CD4-positive, alpha-beta T cell treated with Interleukin-6 at 100 ng/mL for 8 hours (primary cell): Measurements from ENCODE around the gene CACNA2D2.

ENCODE experiments used
- DNase-seq: peaks from one replicate; pipeline ENCODE4 v3.0.0-alpha.2; 2020; ENCODE audit warnings: mixed read lengths, low spot score

CACNA2D2 gene

DNA sequence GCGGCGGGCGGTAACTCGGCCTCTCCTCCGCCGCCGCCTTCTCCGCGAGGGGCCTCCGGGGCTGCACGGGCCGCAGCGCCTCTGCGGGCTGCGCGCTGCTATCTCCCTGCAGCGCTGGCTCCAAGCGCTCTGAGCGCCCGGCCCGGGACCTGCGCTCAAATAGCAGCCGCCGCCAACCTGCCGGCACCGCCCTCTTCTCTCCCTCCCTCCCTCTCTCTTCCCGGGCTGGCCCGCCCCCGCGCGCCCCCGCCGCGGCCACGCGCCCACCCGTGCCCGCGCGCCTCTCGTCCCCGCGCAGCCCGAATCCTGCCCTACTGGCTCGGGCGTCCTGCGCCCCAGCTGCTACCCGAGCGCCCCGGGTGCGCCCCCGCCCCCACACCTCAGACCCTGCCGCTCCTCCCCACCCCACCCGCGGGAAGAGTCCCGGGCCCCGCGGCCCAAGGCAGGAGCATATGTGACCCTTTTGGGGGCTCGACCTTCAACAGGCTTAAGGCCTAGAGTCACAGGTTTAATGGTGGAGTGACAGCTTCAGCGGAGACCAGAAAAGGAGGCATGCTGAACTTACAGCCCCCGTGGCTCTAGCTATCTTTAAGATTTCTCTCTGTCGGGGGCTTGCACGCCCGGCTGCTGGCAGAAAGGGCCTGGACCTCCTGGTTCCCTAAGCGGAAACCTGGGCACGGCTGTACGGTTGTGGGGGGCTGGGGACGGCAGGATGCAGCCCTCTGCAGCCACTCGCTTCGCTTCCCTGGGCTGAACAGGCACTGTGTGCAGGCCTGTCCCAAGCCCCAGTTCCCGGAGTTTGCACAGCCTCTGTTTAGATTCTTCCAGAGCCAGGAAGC, at the start of gene CACNA2D2:
Gene CACNA2D2, minus strand, starts transcription at position 131 of the 839 bp plus-strand sequence. CDS start 211 bp downstream, outside the sequence.
- DNase-seq = peak; percentile 53

DNA sequence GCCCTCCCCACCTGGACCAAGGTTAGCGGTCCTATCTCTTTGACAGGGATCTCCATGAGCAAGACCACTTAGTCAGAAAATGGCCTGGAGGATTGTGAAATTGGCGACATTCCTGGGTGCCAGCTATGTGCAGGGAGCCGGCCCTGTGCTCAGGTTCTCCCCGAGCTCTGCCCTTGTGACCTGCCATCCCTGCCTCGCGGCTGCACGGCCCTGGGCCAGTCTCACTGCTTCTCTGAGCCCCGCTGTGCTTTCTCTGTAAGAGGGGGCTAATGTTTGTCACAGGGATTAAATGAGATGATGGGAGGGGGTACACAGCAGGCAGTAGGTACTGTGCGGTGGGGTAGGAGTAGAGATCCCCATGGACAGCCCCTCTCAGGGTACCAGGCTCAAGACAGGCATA, 49.2 kb upstream of the CACNA2D2 start:
- no peak for DNase-seq

DNA sequence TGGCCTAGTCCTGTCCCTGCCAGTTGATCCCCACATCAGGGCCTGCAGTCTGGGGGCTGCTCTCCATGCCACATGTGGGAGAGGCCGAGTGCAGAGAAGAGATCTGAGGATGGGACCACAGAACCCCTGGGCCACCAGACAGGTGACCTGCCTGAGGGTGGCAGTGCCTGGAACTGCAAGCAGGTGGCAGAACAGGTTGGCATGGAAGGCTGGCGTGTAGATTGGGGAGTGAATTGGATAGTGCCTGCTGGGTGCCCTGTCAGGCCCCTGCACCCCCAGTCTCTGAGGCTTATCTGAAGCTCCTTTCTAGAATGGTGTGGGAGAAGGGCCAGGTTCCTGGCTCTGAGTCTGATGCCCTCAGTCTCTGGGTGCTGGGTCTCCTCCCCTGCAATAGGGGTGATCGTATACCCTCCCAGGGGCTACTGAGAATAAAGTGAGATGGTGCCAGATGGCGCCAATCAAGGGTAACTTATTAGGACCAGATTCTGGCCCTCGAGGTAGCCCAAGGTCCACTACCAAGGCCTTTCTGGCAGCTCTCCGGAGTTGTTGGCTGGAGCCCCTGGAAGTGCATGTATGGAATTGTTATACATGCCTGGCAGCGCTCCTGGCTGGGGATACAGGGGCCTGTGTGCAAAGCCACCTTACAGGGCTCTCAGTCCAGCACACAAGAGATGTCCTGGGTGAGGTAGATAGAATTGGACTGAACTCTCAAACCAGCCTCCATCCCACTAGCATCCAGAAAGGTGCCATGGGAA, 48.4 kb upstream of the CACNA2D2 start:
- no peak for DNase-seq

DNA sequence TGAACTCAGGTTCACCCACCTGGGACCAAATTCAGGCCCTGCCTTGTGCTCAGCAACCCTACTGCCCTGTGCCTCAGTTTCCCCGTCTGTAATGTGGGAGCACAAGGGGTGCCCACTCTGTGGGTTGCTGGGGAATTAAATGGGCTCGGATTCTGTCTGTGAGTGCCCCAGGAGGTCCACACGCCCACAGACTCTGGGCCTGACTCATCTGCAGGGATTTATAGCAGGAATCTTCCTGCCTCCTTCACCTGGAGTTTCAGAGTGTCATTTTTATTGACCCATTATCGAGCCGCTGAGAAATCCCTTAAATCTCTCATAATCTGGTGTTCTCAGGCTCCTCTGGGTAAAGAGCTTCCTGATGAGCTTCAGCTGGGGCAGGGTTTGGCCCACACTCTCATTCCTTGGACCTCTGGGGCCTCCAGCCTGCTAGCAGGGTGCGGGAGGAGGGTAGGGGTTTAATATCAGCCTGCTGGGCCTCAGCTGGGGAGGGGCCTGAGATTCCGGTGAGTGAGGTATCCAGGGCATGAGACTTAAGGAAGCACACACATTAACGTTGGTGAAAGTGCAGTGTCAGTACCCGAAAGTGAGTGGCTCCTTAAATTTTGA, 47.7 kb upstream of the CACNA2D2 start:
- no peak for DNase-seq

DNA sequence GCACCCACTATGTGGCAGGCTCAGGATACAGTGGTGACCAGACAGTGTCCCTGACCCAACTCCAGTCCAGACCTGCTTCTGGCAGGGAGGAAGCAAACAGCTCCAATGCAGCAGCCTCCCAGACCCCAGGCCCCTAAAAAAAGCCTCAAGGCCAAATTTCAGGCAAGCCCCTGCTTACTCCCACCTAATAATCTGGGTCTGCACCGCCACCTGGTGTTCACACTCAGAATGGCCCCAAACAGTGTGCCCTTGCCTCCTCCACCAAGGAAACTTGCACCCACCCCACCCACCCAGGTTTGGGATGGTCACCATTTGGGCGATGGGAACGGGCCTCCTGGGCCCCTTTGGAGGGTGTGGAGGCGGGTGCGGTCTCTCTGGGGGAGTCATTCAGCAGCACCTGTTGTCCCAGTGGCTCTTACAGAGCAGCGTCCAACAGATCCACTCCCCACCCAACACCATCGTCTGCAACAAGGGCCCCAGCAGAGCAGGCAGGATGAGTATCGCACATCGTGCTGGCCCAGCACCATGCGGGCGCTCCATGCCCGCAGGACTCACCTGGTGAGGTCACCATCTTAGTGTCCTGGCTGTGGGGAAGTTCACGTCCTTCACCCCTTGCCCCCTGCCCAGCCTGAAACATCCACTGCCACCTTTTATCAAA, 46.8 kb upstream of the CACNA2D2 start:
- peak; percentile 37 for DNase-seq

DNA sequence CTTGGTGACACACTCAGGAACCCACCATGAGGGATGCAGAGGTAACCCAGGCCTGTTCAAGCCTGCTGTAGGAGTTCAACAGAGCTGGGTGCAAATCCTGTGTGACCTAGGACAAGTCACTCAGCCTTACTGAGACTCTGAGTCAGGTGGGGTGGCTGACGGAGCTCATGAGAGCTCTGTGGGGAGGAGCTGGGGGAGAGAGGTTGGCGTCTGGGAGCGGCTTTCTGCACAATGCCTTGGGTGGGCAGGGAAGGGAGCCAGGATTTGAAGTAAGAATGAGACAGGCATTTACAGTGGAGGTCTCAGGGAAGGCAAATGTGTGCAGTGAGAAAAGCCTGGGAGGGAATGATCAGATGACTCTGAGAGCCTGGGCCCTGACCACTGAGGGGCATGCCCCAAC, 45.8 kb upstream of the CACNA2D2 start:
- DNase-seq = no peak

DNA sequence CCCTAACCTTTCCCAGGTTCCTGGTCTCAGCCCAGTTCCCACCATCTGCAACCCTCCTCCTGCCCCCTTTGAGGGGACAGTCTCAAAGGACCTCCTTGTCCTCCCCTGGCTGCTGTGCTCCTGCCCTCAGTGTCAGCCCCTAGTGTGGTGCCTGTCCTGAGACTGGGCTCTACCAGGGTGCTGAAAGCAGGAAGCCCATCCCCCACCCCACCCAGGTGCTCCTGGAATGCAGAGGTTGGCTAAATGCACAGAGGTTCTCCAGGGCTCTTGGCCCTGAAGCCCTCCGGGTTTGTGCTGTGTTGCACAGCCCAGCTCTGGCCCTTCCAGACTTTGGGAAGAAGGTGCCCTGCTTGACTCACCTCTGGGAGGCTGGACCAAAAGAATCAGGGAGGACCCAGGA, 42.3 kb upstream of the CACNA2D2 start:
- no peak for DNase-seq

DNA sequence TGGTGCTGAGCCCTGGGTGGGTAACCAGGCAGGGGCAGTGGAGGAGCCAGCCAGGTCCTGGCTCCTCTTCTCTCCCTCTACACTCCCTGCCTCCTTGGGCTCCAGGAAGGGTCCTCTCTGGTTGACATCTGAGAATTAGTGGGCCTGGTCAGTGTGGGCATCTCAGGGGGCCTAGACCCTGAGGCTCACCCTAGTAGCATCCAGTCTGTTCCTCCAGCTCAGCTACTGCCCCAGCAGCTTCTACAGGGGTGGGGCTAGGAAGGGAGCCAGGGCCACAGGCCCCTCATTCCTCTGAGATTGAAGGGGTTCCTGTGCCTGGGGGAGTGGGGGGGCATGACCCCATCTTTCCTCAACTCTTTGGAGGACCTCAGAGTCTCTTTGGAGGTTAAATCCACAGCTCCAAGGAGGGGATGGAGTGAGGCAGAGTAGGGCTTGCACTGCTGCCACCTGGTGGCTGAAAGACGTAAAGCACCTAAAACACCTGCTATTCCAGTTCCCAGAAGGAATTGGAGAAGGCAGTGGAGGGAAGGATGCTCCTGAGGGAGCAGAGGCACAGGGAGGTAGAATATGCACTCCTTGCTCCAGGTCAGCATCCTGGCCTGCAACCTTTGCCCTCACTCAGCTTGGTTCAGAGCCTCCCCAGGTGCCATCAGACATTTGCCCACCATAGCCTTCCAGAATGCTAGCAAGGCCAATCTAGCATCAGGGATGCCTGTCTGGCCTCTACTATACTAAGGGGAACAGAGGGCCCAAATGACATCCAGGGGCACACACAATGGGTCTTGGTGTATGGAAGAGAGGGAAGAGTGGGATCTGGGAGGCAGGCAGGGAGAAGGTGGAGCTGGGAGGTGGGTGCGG, 39.0 kb upstream of the CACNA2D2 start:
- peak; percentile 45 for DNase-seq

DNA sequence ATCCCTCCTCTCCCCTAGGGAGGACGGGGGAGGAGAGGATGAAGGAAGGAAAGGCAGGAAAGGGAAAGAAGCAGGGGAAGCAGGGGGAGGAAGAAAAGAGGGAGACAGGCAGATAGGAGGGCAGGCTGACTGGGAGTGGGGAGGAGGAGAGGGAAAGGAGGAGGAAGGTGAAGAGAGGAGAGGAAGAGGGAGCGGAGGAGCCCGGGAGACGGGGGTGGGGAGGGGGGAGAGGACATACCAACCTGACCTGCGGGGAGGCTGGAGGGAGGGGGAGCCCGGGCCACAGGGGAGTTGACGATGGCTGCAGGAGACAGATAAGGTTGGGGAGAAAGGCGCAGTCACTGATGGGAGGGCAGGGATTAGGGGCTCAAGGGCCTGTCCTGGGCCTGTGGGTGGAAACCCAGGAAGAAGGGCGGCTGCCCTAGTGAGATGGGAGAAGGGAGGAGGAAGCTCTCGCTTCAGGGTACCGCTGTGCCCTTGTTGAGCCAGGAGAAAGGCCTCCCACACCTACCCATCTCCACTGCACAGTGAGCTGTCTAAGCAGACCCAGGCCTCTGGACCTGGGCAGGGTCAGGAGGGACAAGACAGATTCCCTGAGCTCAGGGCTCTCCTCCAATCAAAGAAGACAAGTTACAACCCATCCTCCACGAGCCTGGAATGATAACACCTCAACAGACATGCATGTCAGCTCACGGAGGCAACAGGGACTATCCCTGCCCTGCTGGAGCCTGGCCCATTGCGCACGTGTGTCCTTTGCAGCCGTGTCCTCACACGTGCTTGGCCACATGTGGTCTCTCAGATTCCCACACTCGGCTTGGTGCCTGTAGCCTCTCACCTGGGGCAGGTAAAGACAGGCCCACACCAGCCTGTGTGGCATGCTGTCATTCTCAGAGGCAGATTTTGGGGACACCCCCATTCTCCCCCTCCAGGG, 36.2 kb upstream of the CACNA2D2 start:
- no peak for DNase-seq

DNA sequence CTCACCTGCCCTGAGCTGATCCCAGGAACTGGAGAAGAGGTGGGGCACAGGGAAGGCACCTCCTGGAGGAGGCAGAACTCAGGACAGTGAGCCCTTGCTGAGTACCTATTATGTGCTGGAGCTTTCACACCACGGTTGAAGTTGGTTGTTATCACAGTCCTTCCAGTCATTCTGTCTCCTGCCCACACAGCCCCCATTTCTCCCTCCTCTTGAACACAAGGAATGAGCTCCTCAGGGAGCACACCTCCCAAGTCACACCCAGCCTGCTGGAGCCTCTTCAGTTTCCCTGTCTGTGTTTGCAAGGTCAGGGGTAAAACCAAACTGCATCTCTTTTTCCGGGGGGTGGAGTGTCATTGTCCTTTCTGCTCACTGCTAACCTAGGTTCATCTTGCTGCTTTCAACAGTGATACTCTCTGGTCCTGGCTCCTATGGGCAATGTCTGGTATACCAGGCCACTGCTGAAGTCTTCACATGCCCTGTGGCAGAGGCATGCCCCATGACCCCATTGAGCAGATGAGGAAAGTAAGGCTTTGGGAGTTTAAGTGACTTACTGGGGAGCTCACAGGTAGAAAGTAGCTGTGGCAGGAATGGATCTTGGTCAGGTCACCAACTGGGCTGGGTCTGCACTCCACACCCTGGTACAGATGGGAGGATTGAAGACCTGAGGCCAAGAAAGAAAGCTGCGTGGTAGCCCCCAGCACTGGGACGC, 34.1 kb upstream of the CACNA2D2 start:
- DNase-seq = no peak

DNA sequence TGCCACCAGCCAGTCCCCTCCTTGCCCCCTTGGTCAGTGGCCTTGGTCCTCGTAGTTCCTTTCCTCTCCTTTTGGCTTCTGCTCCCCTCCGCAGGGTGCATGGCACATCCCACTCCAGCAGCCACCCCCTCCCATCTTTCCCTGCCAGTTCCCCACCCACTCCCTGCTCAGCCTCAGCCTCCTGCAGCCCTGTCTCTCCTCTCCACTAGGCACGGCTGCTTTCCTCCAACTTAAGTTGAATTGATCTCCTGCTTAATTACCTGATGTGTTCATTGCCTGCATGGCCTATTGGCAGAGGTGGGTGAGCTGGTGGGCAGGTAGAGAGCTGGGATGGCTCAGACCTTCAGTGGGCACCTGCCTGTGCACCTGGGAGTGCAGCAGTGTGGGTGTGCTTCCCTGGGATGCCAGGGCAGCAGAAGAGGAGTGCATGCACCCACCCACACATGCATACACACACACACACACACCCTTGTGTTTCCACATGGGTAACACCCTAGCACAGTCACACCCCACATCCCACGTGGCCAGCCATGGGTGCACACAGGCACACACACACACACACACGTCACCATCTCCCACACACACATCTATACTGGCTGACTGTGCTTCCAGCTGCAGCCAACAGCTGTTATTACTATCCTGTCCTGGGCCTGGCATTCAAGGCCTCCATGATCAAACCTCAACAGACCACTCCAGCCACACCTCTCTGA, 33.2 kb upstream of the CACNA2D2 start:
- DNase-seq = no peak

DNA sequence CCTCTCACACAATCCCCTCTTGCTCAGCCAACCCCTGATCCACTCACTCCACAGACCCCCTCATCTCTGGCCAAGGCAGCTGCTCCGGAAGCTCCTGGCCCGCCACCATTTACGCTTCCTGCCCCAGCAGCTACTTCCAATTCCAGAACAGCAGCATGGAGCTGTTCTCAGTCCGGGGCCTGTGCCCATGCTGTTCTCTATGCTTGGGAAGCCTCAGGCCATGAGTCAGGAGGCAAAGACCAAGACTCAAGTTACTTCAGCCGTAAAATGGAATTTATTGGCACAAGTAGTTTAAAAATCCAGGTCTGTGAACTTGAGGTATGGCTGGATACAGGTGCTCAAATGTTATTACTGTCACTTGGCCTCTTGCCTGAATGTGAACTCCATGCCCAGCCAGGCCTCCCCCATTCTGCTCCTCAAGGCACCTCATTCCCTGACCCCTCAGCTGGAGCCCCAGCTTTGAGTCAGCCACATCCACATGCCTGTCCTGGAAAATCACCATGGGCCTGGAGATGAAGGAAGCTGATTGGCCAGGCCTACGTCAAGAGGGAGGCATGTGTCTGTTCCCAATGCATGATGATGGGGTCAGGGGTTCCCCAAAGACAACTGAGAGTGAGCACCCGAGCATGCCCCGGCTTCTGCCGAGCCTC, 31.4 kb upstream of the CACNA2D2 start:
- DNase-seq = no peak

DNA sequence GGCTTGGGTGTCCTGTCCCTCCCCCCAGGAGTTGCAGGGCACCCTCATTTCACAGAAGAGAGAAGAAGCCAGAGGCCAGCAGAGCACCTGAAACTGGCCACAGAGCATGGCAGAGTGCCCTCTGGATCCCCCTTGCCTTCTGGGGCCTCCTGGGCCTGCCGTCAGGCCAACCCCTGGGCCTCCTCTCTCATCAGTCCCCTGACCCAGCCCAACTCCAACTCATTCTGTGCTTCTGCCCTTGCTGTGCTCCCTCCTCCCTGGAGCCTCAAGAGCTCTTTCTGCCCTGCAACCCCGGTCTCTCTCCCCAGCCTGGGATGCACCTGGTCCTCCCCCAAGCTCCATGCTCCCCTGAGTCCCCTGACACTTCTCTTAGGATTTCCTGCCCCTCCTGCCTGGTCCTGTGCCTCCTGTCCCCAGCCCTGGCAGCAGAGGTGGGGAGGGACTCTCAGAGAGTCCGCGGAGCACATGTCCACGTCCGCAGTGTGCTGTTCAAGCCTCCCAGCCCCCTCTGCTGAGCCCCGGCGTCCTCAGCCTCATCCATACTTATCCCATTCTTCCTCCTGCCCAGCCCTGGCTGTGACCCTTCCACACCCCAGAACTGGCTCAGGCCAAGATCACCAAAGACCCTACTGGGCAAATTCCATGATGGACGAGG, 30.5 kb upstream of the CACNA2D2 start:
- no peak for DNase-seq

DNA sequence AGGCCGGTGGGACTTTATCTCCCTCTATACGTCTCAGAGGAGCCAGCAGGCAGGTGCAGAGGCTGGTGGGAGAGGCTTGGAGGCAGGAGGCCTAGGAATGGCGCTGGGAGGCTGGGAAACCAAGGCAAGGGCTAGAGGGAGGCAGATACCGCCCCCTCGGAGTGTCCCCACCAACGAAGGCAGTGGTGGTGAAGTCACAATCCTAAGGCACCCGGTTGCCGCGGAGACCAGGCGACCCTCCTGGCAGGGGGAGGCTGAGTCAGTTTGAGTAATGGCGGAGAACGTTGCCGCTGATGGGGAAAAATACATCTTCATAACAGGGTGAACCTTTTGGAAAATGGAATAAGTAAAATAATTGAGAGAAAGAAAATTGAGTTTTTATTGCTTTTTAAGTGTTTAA, 29.9 kb upstream of the CACNA2D2 start:
- DNase-seq = no peak

DNA sequence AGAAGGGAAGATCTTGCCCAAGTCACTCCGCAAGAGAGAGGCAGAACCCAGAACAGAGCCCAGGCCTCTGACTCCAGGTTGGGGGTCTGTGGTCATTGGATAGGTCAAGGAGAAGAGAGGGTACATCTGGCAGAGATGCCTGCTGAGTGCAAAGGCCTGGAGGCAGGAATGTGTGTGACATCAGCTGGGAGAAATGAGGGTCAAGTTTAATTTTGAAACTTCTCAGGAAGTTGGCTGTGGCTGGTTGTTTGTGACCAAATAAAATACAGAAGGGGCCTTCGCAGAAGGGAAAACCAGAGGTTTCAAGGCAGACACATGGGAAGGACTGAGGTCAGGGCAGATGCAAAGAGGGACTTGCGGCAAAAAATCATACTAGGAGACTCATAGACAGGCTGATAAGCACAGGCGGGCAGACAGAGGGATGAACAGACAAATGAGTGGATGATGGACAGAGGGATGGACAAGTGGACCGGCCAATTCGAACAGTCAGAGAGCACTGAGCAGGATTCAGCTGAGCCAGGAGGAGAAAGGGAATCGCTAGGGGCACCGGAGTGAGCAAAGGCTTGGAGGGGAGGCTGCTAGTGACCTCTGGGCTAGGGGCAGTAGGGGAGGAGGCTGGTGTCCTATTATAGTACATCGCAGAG, 28.8 kb upstream of the CACNA2D2 start:
- no peak for DNase-seq

DNA sequence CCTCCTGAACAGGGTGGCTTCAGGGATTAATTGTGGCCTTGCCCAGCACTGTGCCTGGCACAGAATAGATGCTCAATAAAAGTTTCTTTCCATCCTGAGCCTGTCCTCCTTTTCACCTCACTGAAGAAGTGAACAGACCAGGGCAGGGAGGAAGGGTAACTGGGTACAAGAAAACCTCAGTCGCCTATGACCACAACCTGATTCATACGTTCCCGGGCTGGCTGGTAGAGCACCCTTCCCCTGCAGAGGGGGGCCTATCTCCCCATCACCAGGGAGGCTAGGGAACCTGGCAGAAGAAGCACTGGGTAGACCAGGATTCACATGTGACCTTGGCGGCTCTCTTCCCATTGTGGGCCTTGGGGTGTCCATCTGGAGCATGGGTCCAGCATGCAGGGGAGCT, 27.8 kb upstream of the CACNA2D2 start:
- no peak for DNase-seq
